ENCODE measurements around the gene EEF1E1.

Gene EEF1E1

DNA sequence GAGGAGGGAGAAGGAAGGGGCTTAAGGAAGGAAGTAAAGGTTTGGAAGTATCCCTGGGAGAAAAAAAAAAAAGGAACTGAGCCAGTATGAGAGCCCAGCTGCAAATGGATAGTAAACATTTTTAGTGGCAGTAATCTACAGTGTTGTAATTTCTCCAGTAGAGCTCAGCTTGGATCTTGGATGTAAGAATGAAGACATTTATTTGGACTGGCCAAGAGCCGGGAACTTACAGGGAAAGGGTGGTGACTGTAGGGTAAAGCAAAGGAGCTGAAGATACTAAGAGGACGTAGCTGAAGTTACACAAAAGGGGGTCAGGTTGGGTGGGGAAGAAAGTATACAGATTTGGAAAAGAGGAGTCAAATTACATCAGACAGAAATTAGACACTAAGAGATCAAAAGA, 13.5 kb downstream of the EEF1E1 start:
- DNase-seq (ENCODE audit: low read depth in 4 of 4, low spot score in 1 of 4), result no peak

GRCh38 chr6:8087870-8088754, 14.2 kb downstream of the EEF1E1 start:
- DNase-seq (ENCODE audit: low read depth in 4 of 4, low spot score in 1 of 4), result no peak

DNA sequence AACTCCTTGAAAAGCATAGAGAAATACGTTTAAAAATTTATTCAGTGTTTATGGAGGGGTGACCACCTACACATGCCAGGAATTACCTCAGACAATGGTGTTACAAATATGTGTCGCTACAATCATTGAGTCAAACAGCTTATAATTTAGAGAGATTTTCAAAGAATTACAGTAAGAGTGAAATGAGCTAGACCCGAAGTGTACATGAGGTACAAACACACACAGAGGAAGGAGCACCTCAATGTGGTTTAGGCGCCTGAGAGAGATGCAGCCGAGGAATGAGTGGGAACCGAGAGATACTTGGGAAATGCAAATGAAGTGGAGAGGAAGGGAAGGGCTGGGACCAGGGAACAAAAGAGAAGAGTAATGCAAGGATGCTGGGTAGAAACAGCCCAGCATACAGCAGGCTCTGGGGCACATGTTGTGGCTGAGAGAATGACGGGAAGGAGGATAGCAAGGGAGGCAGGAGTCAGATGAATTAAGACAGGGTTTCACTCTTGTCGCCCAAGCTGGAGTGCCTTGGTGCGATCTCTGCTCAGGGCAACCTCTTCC, 15.5 kb downstream of the EEF1E1 start:
- no peak for DNase-seq (ENCODE audit: low read depth in 4 of 4, low spot score in 1 of 4)

DNA sequence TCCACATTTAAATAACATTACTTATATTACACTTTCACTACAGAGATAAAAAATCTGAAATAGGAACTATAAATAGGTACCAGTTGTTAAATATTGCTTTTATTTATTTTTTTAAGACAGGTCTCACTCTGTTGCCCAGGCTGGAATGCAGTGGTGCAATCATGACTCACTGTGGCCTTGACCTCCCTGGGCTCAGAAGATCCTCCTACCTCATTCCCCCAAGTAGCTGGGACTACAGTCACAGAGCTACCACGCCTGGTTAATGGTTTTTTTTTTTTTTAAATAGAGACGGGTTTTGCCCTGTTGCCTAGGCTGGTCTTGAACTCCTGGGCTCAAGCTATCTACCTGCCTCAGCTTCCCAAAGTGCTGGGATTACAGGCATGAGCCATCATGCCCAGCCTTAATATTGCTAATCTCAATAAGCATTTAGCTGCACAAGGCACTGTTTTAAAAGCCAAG, 17.3 kb downstream of the EEF1E1 start:
- no peak for DNase-seq (ENCODE audit: low read depth in 4 of 4, low spot score in 1 of 4)

- DNase-seq (ENCODE audit: low read depth in 4 of 4, low spot score in 1 of 4), result no peak
These were observed 17.8 kb downstream of the EEF1E1 start for GRCh38 chr6:8084586-8084985.

DNA sequence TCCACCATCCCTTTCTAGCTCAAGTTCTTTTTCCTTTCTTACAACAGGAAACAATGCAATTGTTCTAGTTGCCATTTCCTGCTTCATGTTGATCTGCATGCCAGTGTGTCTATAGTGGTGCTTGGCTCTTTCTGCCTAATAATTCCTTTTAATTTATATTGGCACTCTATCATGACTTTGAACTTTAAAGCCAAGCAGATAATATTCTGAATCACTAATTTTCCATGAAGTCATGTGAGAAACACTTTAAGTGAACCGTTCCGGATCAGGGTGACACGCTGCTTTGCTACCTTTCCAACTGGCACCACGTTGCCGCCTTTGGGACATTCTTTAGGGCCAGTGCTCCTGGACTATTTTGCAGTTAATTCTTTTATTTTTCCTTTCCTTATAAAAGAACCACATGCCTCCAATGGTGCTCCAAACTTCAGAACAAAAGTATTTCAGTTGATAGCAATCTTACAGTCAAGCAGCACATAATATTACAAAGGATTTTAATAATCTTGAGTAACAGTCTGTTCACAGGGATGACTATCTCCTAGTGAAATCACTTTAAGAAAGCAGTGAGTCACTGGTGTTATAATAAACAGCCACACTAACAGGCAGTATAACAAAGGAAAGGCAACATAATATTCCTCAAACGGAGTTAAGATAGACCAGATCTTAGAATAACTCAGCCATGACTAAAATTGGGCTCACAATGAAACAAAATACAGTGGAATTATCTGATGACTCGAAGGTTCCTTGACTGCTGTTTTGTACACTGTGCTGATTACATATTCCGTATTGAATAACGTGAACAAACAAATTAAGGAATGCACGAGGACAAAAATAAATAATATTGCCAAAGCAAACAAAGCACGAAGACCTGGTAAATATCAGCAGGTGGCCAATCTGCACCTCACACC, 19.1 kb downstream of the EEF1E1 start:
- DNase-seq (ENCODE audit: low read depth in 4 of 4, low spot score in 1 of 4), result no peak

- no peak for DNase-seq (ENCODE audit: low read depth in 4 of 4, low spot score in 1 of 4)
These were observed 19.8 kb downstream of the EEF1E1 start for GRCh38 chr6:8082572-8082953.

GRCh38 chr6:8080362-8081151, 21.8 kb downstream of the EEF1E1 start:
- no peak for DNase-seq (ENCODE audit: low read depth in 4 of 4, low spot score in 1 of 4)

GRCh38 chr6:8079126-8079525, 23.2 kb downstream of the EEF1E1 start:
- no peak for DNase-seq (ENCODE audit: low read depth in 4 of 4, low spot score in 1 of 4)

DNA sequence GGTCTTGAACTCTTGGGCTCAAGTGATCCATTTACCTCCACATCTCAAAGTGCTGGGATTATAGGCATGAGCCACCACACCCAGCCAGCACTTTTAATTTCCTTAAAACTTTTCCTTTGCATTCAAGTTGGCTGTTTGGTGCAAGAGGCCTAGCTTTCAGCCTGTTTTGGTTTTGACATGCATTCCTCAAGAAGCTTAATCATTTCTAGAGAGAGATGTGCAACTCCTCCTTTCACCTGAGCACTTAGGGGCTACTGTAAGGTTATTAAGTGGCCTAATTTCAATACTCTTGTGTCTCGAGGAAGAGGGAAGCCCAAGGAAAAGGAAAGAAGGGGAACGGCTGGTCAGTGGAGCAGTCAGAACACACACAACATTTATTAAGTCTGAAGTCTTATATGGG, 24.4 kb downstream of the EEF1E1 start:
- no peak for DNase-seq (ENCODE audit: low read depth in 4 of 4, low spot score in 1 of 4)

- DNase-seq (ENCODE audit: low read depth in 4 of 4, low spot score in 1 of 4), result no peak
These were observed 26.6 kb downstream of the EEF1E1 start for GRCh38 chr6:8075704-8076103.

GRCh38 chr6:8075185-8075584, 27.2 kb downstream of the EEF1E1 start:
- no peak for DNase-seq (ENCODE audit: low read depth in 4 of 4, low spot score in 1 of 4)

GRCh38 chr6:8074213-8074612, 28.1 kb downstream of the EEF1E1 start:
- DNase-seq (ENCODE audit: low read depth in 4 of 4, low spot score in 1 of 4), result no peak

DNA sequence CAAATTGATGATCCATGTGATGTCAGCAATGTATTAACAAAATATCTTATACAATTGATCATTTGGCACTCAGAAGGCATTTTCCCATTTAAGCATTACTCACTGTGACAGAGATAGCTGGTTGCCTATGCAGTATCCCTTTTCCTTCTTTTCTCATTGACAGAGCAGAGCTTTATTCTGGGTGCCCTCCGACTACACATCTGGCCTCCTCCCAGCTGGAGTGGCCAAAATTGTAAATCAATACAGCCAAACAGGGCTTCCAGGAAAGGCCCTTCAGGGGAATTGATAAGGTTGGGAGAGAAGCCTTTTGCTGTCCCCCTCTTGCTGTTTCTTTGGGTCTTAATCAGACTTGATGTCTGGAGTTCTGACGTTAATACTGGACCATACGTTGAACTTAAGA, 28.6 kb downstream of the EEF1E1 start:
- DNase-seq (ENCODE audit: low read depth in 4 of 4, low spot score in 1 of 4), result no peak

DNA sequence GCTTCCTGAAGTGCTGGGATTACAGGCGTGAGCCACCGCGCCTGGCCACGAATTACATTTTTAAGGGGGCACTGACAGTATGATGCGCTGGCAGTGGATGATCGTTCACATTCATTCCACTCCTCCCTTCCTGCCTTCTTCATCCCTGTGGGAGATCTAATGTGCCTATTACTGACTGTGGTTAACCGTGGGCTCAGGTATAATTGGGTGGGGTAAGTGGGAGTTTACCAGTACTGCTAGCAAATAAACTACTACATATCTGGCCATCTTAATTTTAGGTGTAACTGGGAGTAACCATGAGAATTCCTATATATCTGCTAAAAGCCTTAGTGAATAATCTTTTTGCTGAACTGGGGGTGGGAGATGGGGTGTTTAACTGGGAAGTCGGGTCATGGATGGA, 31.6 kb downstream of the EEF1E1 start:
- DNase-seq (ENCODE audit: low read depth in 4 of 4, low spot score in 1 of 4), result no peak

DNA sequence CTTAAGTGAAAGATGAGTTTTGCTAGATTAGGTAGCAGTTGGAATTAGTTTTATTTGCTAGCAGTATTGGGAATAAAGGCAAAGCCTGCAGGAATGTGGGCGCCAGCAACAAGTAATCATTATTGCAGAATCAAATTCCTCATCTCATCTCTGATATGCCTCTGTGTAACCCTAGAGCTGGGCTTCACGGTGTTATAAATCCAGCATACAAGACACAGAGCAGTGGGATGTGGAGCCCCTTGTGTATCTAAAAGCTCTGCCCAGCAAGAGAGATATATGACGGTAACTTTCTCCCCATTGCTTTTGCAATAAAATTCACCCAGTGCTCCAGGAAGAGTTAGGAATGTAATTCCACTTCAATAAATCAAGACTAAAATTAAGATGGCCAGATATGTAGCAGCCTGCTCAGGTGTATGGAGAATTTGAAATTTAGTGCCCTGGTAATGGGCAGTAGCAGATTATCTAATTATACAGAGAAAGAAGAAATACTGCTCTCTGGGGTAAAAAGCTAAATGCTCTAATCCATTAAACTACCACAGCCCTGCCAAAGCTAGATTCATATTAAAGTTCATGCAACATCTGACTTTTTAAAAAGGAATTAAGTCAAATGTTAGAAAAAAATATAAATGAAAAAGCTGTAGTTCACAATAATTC, 32.6 kb downstream of the EEF1E1 start:
- no peak for DNase-seq (ENCODE audit: low read depth in 4 of 4, low spot score in 1 of 4)

DNA sequence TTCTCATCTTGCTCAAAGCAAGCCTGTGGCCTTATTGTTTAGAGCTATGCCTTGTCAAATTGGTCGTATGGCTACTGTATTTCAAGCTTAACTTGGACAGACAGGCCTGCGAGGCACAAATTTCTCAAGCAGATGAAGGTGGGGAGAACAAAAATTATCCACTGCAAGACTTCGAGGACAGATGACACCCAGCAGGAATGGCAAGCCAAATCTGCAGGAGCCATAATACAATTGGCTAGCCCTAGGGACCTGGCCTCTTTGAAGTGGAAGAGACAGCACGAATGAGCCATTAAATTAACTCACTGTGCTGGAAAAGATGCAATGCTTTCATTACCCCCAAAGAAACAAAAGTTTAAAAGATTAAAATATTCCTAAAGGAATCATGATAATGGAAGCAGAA, 33.2 kb downstream of the EEF1E1 start:
- DNase-seq (ENCODE audit: low read depth in 4 of 4, low spot score in 1 of 4), result no peak

DNA sequence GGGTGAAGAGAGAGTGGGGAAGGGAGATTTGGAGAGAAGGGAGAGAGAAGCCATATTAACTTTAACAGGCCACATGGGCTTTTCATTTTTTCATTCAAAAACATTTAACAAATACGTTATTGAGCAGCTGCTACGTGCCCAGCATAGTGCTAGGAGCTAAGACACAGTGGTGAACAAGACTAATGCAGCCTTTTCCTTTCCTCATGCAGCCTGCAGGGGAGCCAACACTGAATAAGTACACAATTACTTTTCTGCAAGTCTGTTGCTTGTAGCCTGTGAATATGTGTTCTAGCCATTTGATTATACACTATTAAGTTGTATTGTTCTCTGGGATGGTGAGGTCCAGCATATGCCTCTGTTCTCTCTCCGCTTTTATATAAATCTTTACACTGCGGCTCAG, 36.2 kb downstream of the EEF1E1 start:
- no peak for DNase-seq (ENCODE audit: low read depth in 4 of 4, low spot score in 1 of 4)

DNA sequence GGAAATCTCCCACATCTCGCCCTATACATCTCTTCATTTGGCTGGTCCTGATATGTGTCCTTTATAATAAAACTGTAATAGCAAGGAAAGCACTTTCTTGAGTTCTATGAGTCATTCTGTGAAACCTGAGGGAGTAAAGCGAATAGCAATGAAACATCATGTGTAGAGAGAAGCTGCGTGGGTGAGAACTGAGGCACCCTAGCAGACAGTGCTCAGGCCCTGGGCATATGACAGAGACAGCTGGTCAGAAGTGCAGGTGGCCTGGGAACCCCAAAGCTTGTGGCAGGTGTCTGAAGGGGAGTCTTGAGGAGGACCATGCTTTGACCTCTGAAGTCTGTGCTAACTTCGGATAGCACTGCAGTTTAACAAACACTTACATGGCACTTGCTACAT, 36.8 kb downstream of the EEF1E1 start:
- peak in 3 of 4 experiments; percentile 9 to 18 (median 16) for DNase-seq (ENCODE audit: low read depth in 4 of 4, low spot score in 1 of 4)

Measured in stimulated activated CD4-positive, alpha-beta T cell treated with anti-CD3 and anti-CD28 coated beads, Interleukin-1b, Interleukin-23, amount 100 ng/mL, for 24 hours (primary cell).